Skeletal muscle tissue (tissue), 4 donors: ENCODE data around the gene MBOAT7. TPM values are rescaled to one million over a fixed set of nuclear protein-coding genes. Genes with fewer than 3 reads are reported as not detected.
A peak's percentile ranks its signal among the peaks of the same experiment; 100 is the strongest.
"Not testable (repeated sequence)": the region's sequence is repeated elsewhere in the genome, so short reads cannot be mapped to it uniquely, and the experiment has no call there.

Source experiments
- H3K27ac ChIP-seq: one replicate; pipeline ENCODE4 v1.7.0; 2013; ENCODE audit warnings: mild to moderate bottlenecking, low read depth, low read length, inconsistent platforms
- H3K27me3 ChIP-seq, 3 donors: one replicate each; pipeline ENCODE4 v1.7.0; 2013; ENCODE audit warnings: low read length in 3 of 3; ENCODE audit not compliant: control insufficient read depth in 3 of 3, insufficient read depth in 3 of 3
- H3K36me3 ChIP-seq, 3 donors: one replicate each; pipeline ENCODE4 v1.7.0; 2013; ENCODE audit warnings: low read length in 3 of 3; ENCODE audit not compliant: control insufficient read depth in 3 of 3, insufficient read depth in 3 of 3
- H3K4me1 ChIP-seq, 3 donors: one replicate each; pipeline ENCODE4 v1.7.0; 2013; ENCODE audit warnings: low read length in 3 of 3, mild to moderate bottlenecking in 3 of 3; ENCODE audit not compliant: control insufficient read depth in 3 of 3, insufficient read depth in 3 of 3
- H3K4me3 ChIP-seq, 3 donors: one replicate each; pipeline ENCODE4 v1.7.0; 2013; ENCODE audit warnings: low read length in 3 of 3
- H3K9ac ChIP-seq, 3 donors: one replicate each; pipeline ENCODE4 v1.7.0; 2013; ENCODE audit warnings: low read length in 3 of 3, mild to moderate bottlenecking in 3 of 3, moderate library complexity in 2 of 3, low read depth in 1 of 3
- H3K9me3 ChIP-seq, 3 donors: one replicate each; pipeline ENCODE4 v1.7.0; 2013; ENCODE audit warnings: low read length in 3 of 3; ENCODE audit not compliant: control insufficient read depth in 3 of 3
- total RNA-seq: library from RNA; depleted of rRNA; stranded (reverse); fragments of >200 nt; gene quantifications from one replicate; pipeline ENCODE4 v1.2.3, GENCODE V29; 2014
- donor health status: Osteomylitis.

MBOAT7 gene
- total RNA-seq, 1 donor from 2014 or later, result 8.9 TPM

- Histone ChIP-seq H3K27ac (peak overlapping the region; percentile 87), H3K4me1 (peaks cover 50 to 61% (median 54%) of the 10 kb centered on the region in 3 donors), H3K4me3 (peak overlapping the region in 1 of 3 donors; percentile 7)
Observed at GRCh38 chr19:54209058-54209810, 19.9 kb upstream of the MBOAT7 start.

GRCh38 chr19:54208784-54209057 lies 19.3 kb upstream of the MBOAT7 start:
- H3K4me1 ChIP-seq, result peaks cover 54 to 66% (median 57%) of the 10 kb centered on the region in 3 donors
- peaks cover 32 to 42% (median 38%) of the 10 kb centered on the region in 3 donors for H3K36me3 ChIP-seq
- no peak overlapping the region for H3K4me3 ChIP-seq
- H3K27ac ChIP-seq, result peak overlapping the region; percentile 87
- H3K9me3 ChIP-seq, result no peaks in the 10 kb centered on the region
- H3K27me3 ChIP-seq, result no peaks in the 10 kb centered on the region
- peak overlapping the region; percentile 15 to 55 (median 51) for H3K9ac ChIP-seq

More at GRCh38 chr19:54209058-54209810, 19.9 kb upstream of the MBOAT7 start:
- peak overlapping the region; percentile 33 to 55 (median 40) for H3K9ac ChIP-seq
- H3K36me3 ChIP-seq, result peaks cover 31 to 39% (median 35%) of the 10 kb centered on the region in 3 donors
- H3K9me3 ChIP-seq, result no peaks in the 10 kb centered on the region
- H3K27me3 ChIP-seq, result no peaks in the 10 kb centered on the region

- no peaks in the 10 kb centered on the region for H3K27me3 ChIP-seq
- H3K27ac ChIP-seq, result peak overlapping the region; percentile 87
- no peaks in the 10 kb centered on the region for H3K9me3 ChIP-seq
- H3K4me1 ChIP-seq, result peaks cover 58 to 72% (median 62%) of the 10 kb centered on the region in 3 donors
- H3K36me3 ChIP-seq, result peaks cover 37 to 43% (median 41%) of the 10 kb centered on the region in 3 donors
- H3K4me3 ChIP-seq, result no peak overlapping the region
- H3K9ac ChIP-seq, result peak overlapping the region; percentile 15 to 51 (median 50)
Observed at GRCh38 chr19:54207983-54208783, 18.8 kb upstream of the MBOAT7 start.

- Histone ChIP-seq H3K9me3 (no peaks in the 10 kb centered on the region), H3K4me1 (peaks cover 63 to 77% (median 68%) of the 10 kb centered on the region in 3 donors), H3K36me3 (peaks cover 43 to 49% (median 46%) of the 10 kb centered on the region in 3 donors), H3K4me3 (no peak overlapping the region), H3K27me3 (no peaks in the 10 kb centered on the region), H3K9ac (peak overlapping the region in 2 of 3 donors; percentile 28 to 51), H3K27ac (peak overlapping the region; percentile 75)
Observed at GRCh38 chr19:54207676-54207982, 18.2 kb upstream of the MBOAT7 start.

GRCh38 chr19:54207193-54207592 lies 17.8 kb upstream of the MBOAT7 start:
- peaks cover 67 to 81% (median 72%) of the 10 kb centered on the region in 3 donors for H3K4me1 ChIP-seq
- not testable (repeated sequence) for H3K27me3 ChIP-seq, H3K4me3 ChIP-seq, H3K9me3 ChIP-seq, H3K9ac ChIP-seq
- peak overlapping the region; percentile 75 for H3K27ac ChIP-seq
- peaks cover 44 to 53% (median 51%) of the 10 kb centered on the region in 3 donors for H3K36me3 ChIP-seq

GRCh38 chr19:54206831-54207177 lies 17.4 kb upstream of the MBOAT7 start:
- H3K36me3 ChIP-seq, result peaks cover 44 to 57% (median 53%) of the 10 kb centered on the region in 3 donors
- peak overlapping the region; percentile 75 for H3K27ac ChIP-seq
- H3K4me1 ChIP-seq, result peaks cover 71 to 85% (median 76%) of the 10 kb centered on the region in 3 donors
- no peak overlapping the region for H3K4me3 ChIP-seq
- H3K9ac ChIP-seq, result no peak overlapping the region
- no peaks in the 10 kb centered on the region for H3K9me3 ChIP-seq
- no peaks in the 10 kb centered on the region for H3K27me3 ChIP-seq

GRCh38 chr19:54206030-54206830 lies 16.9 kb upstream of the MBOAT7 start:
- no peaks in the 10 kb centered on the region for H3K9me3 ChIP-seq
- H3K36me3 ChIP-seq, result peaks cover 47 to 63% (median 53%) of the 10 kb centered on the region in 3 donors
- peaks cover 77 to 91% (median 82%) of the 10 kb centered on the region in 3 donors for H3K4me1 ChIP-seq
- H3K27ac ChIP-seq, result peak overlapping the region; percentile 75
- no peak overlapping the region for H3K4me3 ChIP-seq
- no peaks in the 10 kb centered on the region for H3K27me3 ChIP-seq
- H3K9ac ChIP-seq, result no peak overlapping the region

- Histone ChIP-seq H3K27ac (no peak overlapping the region), H3K4me3 (no peak overlapping the region), H3K4me1 (peaks cover 75 to 89% (median 81%) of the 10 kb centered on the region in 3 donors), H3K27me3 (no peaks in the 10 kb centered on the region), H3K9ac (peak overlapping the region in 1 of 3 donors; percentile 33), H3K9me3 (no peaks in the 10 kb centered on the region), H3K36me3 (peaks cover 47 to 64% (median 52%) of the 10 kb centered on the region in 3 donors)
Observed at GRCh38 chr19:54204767-54205468, 15.5 kb upstream of the MBOAT7 start.

- no peaks in the 10 kb centered on the region for H3K9me3 ChIP-seq
- H3K27ac ChIP-seq, result peak overlapping the region; percentile 10
- peaks cover 45 to 60% (median 52%) of the 10 kb centered on the region in 3 donors for H3K36me3 ChIP-seq
- H3K9ac ChIP-seq, result peak overlapping the region; percentile 4 to 37 (median 28)
- peaks cover 58 to 71% (median 64%) of the 10 kb centered on the region in 3 donors for H3K4me1 ChIP-seq
- H3K4me3 ChIP-seq, result no peak overlapping the region
- no peaks in the 10 kb centered on the region for H3K27me3 ChIP-seq
Observed at GRCh38 chr19:54203151-54203611, 13.8 kb upstream of the MBOAT7 start.
